ENCODE results near the gene ZBTB11. TPM values are rescaled to one million over a fixed set of nuclear protein-coding genes. Genes with fewer than 3 reads are reported as not detected.

Gene ZBTB11
- total RNA-seq, 1 experiment from 2014 or later: 14.8 TPM

DNA sequence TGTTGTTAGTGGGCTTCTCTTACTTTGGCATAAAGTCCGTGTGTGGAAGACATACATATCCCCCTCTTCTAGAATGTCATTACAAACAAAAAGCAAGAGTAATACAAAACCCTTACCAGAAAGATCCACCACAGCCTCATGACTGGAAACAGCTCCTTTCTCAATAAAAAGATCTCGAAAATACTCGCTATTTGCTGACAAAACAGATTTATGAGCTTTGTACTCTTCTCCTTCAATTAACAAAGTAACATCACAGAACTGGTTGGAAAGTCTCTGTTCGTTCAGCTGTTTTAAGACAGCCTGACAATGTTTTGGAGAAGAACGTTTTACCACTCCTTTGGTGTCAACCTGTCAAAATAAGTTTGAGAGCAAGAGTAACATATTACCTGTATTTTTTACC, 5.9 kb downstream of the ZBTB11 start:
- no peak overlapping the region for H2BK12ac ChIP-seq (ENCODE audit: insufficient read length, low read depth, low read length)
- H3K4ac ChIP-seq (ENCODE audit: low read depth, low read length): no peak overlapping the region
- H4K8ac ChIP-seq (replicated peaks; ENCODE audit: insufficient read length, low read depth, low read length): no peak overlapping the region
- no peak overlapping the region for H3T11ph ChIP-seq (ENCODE audit: low read length)
- H3K36me3 Mint-ChIP-seq (ENCODE audit: insufficient read depth in 1 of 3, low read depth in 3 of 3): peaks cover 22 to 47% (median 39%) of the 10 kb centered on the region in 3 experiments
- H3K4me1 Mint-ChIP-seq: peaks cover 8 to 14% of the 10 kb centered on the region in 2 experiments; a peak in 3 of 4 replicates
- WGBS (ENCODE audit: extremely low coverage, insufficient read length, low lambda C conversion rate): no CpG with 5 or more reads among the region's 5 CpGs
- 0 out of 7 replicates have a peak overlapping the region, but pooled peaks of 1 of the 3 experiments have one; percentile 5 for H3K27ac Mint-ChIP-seq
- no peak overlapping the region for H3K27ac ChIP-seq (ENCODE audit: insufficient read length, low read depth, low read length)
- H3K23ac ChIP-seq (ENCODE audit: insufficient read length, low read depth, low read length): no peak overlapping the region
- no peak overlapping the region for H3K14ac ChIP-seq (ENCODE audit: insufficient read depth, low read length)
- H2AFZ ChIP-seq (ENCODE audit: low read length): no peak overlapping the region
- H2AK5ac ChIP-seq (ENCODE audit: insufficient read length, low read length): no peak overlapping the region
- H2BK5ac ChIP-seq (ENCODE audit: insufficient read length, low read length): no peak overlapping the region
- no peaks in the 10 kb centered on the region for H3K9me3 Mint-ChIP-seq
- no peaks in the 10 kb centered on the region for H3K4me1 ChIP-seq (ENCODE audit: insufficient read depth, low read length)
- no peak overlapping the region for H4K5ac ChIP-seq (ENCODE audit: insufficient read length, low read depth, low read length)
- H3K79me2 ChIP-seq (ENCODE audit: insufficient read depth, low read length): peaks cover 11% of the 10 kb centered on the region; the same call in 1 of the 2 replicates
- H2BK20ac ChIP-seq (ENCODE audit: low read depth, low read length, poor library complexity, severe bottlenecking): no peak overlapping the region
- no peaks in the 10 kb centered on the region for H3K23me2 ChIP-seq (ENCODE audit: insufficient read length, low read depth, low read length, poor library complexity, severe bottlenecking)
- no peaks in the 10 kb centered on the region for H3K27me3 ChIP-seq (ENCODE audit: insufficient read depth, low read length)
- H3K18ac ChIP-seq (ENCODE audit: insufficient read length, low read depth, low read length): no peak overlapping the region
- H3K27me3 Mint-ChIP-seq (ENCODE audit: low read depth): no peaks in the 10 kb centered on the region
- H3K9ac ChIP-seq (ENCODE audit: extremely low read depth, insufficient read length, low read length): no peak overlapping the region
- H2BK15ac ChIP-seq (ENCODE audit: low read depth, low read length): no peak overlapping the region
- H3K4me2 ChIP-seq (ENCODE audit: insufficient read depth, insufficient read length, low read length): no peak overlapping the region
- TF ChIP-seq CTCF (conservative IDR thresholded peaks at IDR 0.05): no peak
- no peak for DNase-seq
- no peak overlapping the region for H2BK120ac ChIP-seq (ENCODE audit: low read depth, low read length, poor library complexity, severe bottlenecking)
- no peak overlapping the region for H3K56ac ChIP-seq (ENCODE audit: insufficient read length, low read depth, low read length)
- no peaks in the 10 kb centered on the region for H4K20me1 ChIP-seq (ENCODE audit: control insufficient read depth, insufficient read depth, insufficient read length)
- no peaks in the 10 kb centered on the region for H3K79me1 ChIP-seq (ENCODE audit: insufficient read depth, low read depth, low read length, poor library complexity, severe bottlenecking)
- H3K9me3 ChIP-seq (ENCODE audit: control insufficient read depth, low read depth, low read length): no peaks in the 10 kb centered on the region
- no peak overlapping the region for H4K91ac ChIP-seq (ENCODE audit: insufficient read length, low read depth, low read length)
- H3K4me3 Mint-ChIP-seq: no peak overlapping the region

Data from H9 (cell line).